GM23248 (cell line): ENCODE measurements around the gene MS4A10. TPM values are rescaled to one million over a fixed set of nuclear protein-coding genes. Genes with fewer than 3 reads are reported as not detected.
A peak's percentile ranks its signal among the peaks of the same experiment; 100 is the strongest.

Source experiments
- DNase-seq: peaks from one replicate; pipeline ENCODE4 v3.0.0-alpha.2; 2015
- H2AFZ ChIP-seq: fragments of 200-600 bp; sonication (generic); 2 replicates; pipeline ENCODE4 v1.6.1; 2016; ENCODE audit warnings: antibody characterized with exemption
- H3F3A ChIP-seq: fragments of 200-600 bp; sonication (generic); 2 replicates; pipeline ENCODE4 v1.6.1; 2016; ENCODE audit warnings: mild to moderate bottlenecking, antibody characterized with exemption, mixed run types; ENCODE audit not compliant: insufficient read depth
- H3K27ac ChIP-seq: fragments of 200-600 bp; sonication (generic); 2 replicates; pipeline ENCODE4 v1.5.1; 2016; ENCODE audit warnings: mild to moderate bottlenecking
- H3K27me3 ChIP-seq: fragments of 200-600 bp; sonication (generic); replicated peaks from 2 replicates; pipeline ENCODE4 v1.6.1; 2016; ENCODE audit warnings: mild to moderate bottlenecking; ENCODE audit not compliant: insufficient read depth
- H3K36me3 ChIP-seq: fragments of 200-600 bp; sonication (generic); 2 replicates; pipeline ENCODE4 v1.6.1; 2016; ENCODE audit warnings: low read depth, mild to moderate bottlenecking
- H3K4me1 ChIP-seq: fragments of 200-600 bp; sonication (generic); 2 replicates; pipeline ENCODE4 v1.6.1; 2016; ENCODE audit warnings: mild to moderate bottlenecking; ENCODE audit not compliant: insufficient read depth
- H3K4me2 ChIP-seq: fragments of 200-600 bp; sonication (generic); one replicate; pipeline ENCODE4 v1.6.1; 2016; ENCODE audit warnings: mild to moderate bottlenecking; ENCODE audit not compliant: unreplicated experiment
- H3K4me3 ChIP-seq: fragments of 200-600 bp; sonication (generic); 2 replicates; pipeline ENCODE4 v1.5.1; 2016; ENCODE audit warnings: mild to moderate bottlenecking
- H3K79me2 ChIP-seq: fragments of 200-600 bp; sonication (generic); 2 replicates; pipeline ENCODE4 v1.6.1; 2016; ENCODE audit warnings: mild to moderate bottlenecking; ENCODE audit not compliant: insufficient read depth
- H3K9ac ChIP-seq: fragments of 200-600 bp; sonication (generic); 2 replicates; pipeline ENCODE4 v1.6.1; 2016; ENCODE audit warnings: mild to moderate bottlenecking
- H3K9me2 ChIP-seq: fragments of 200-600 bp; sonication (generic); 2 replicates; pipeline ENCODE4 v1.6.1; 2016; ENCODE audit warnings: mixed run types, mild to moderate bottlenecking, moderate library complexity; ENCODE audit not compliant: insufficient read depth
- H3K9me3 ChIP-seq: fragments of 200-600 bp; sonication (generic); one replicate; pipeline ENCODE4 v1.6.1; 2017; ENCODE audit warnings: low read depth
- H4K20me1 ChIP-seq: fragments of 200-600 bp; sonication (generic); 2 replicates; pipeline ENCODE4 v1.6.0; 2016; ENCODE audit not compliant: insufficient read depth
- EZH2 ChIP-seq: fragments of 200-600 bp; sonication (generic); IDR thresholded peaks from 2 replicates; pipeline ENCODE4 v1.6.1; 2018; ENCODE audit warnings: antibody characterized with exemption, mild to moderate bottlenecking; ENCODE audit not compliant: insufficient read depth, poor library complexity, severe bottlenecking
- EZH2phosphoT487 ChIP-seq: fragments of 200-600 bp; sonication (generic); IDR thresholded peaks from 2 replicates; pipeline ENCODE4 v1.6.1; 2018; ENCODE audit warnings: antibody characterized with exemption, moderate library complexity, mild to moderate bottlenecking, low read depth; ENCODE audit not compliant: insufficient read depth
- WGBS, 2 experiments: methylation state at CpG; one replicate each; pipeline ENCODE4 v1.1.6; 2015 to 2017; ENCODE audit warnings: low lambda C conversion rate in 2 of 2, low coverage in 1 of 2; ENCODE audit errors: missing lambda C conversion rate in 2 of 2; 5-methylcytosine and 5-hydroxymethylcytosine counted together
- in situ Hi-C: fragments of 300-500 bp; cut with MboI; formaldehyde crosslinking; loops from 2 replicates; pipeline ENCODE4 v1.15.0; 2020
- polyA plus RNA-seq: library from polyadenylated mRNA; unstranded; fragments of >200 nt; fragmentation: Nextera tagmentation; extraction: Ambion mirVana; gene quantifications from 2 replicates; pipeline ENCODE4 v1.2.1, GENCODE V29; 2016
- total RNA-seq: library from RNA; depleted of rRNA; stranded (reverse); fragments of >200 nt; shearing (Covaris generic); gene quantifications from 2 replicates; pipeline ENCODE4 v1.2.3, GENCODE V29; 2014

Gene MS4A10
- total and polyA plus RNA-seq, 2 experiments from 2014 or later: not detected

- Histone ChIP-seq H4K20me1 (no peaks in the 10 kb centered on the region), H3K79me2 (no peaks in the 10 kb centered on the region), H3K4me2 (no peak overlapping the region), H3K9me2 (no peaks in the 10 kb centered on the region), H3K4me3 (no peak overlapping the region), H2AFZ (no peak overlapping the region), H3K27me3 (peaks cover 29% of the 10 kb centered on the region), H3K27ac (no peak overlapping the region), H3K9ac (no peak overlapping the region), H3K4me1 (no peaks in the 10 kb centered on the region), H3K36me3 (no peaks in the 10 kb centered on the region), H3F3A (no peaks in the 10 kb centered on the region), H3K9me3 (no peaks in the 10 kb centered on the region)
- 91 to 96% methylated on average over 3 of the region's 3 CpGs for WGBS, 2 experiments
- TF ChIP-seq EZH2phosphoT487 (no peak), EZH2 (no peak)
- DNase-seq: no peak
- in situ Hi-C loops: no loop called here
Measured at GRCh38 chr11:60798631-60799030, 13.5 kb downstream of the MS4A10 start.

GRCh38 chr11:60801194-60801593, 16.1 kb downstream of the MS4A10 start:
- Histone ChIP-seq H3K9me3 (no peaks in the 10 kb centered on the region), H2AFZ (no peak overlapping the region), H3K4me2 (no peak overlapping the region), H3K4me3 (no peak overlapping the region), H3K9ac (no peak overlapping the region), H3K4me1 (no peaks in the 10 kb centered on the region), H3K36me3 (no peaks in the 10 kb centered on the region), H3K9me2 (no peaks in the 10 kb centered on the region), H3F3A (no peaks in the 10 kb centered on the region), H3K27ac (no peak overlapping the region), H3K27me3 (peaks cover 21% of the 10 kb centered on the region; the same call in 1 of the 2 replicates), H4K20me1 (no peaks in the 10 kb centered on the region), H3K79me2 (no peaks in the 10 kb centered on the region)
- in situ Hi-C loops: no loop called here
- TF ChIP-seq EZH2: no peak
- no peak for TF ChIP-seq EZH2phosphoT487
- 69% methylated on average over 10 of the region's 10 CpGs for WGBS, 2 experiments
- no peak for DNase-seq

- Histone ChIP-seq H3K36me3 (no peaks in the 10 kb centered on the region), H3K79me2 (no peaks in the 10 kb centered on the region), H2AFZ (no peak overlapping the region), H3K27me3 (peaks cover 21% of the 10 kb centered on the region; the same call in 1 of the 2 replicates), H3K27ac (no peak overlapping the region), H3K4me2 (no peak overlapping the region), H3F3A (no peaks in the 10 kb centered on the region), H3K4me1 (no peaks in the 10 kb centered on the region), H3K9me3 (no peaks in the 10 kb centered on the region), H4K20me1 (no peaks in the 10 kb centered on the region), H3K9ac (no peak overlapping the region), H3K9me2 (no peaks in the 10 kb centered on the region), H3K4me3 (no peak overlapping the region)
- DNase-seq: peak; percentile 7
- WGBS, 2 experiments: 28 to 34% methylated on average over 7 of the region's 7 CpGs
- in situ Hi-C loops: no loop called here
- TF ChIP-seq EZH2 (no peak), EZH2phosphoT487 (no peak)
Measured at GRCh38 chr11:60803273-60803936, 18.3 kb downstream of the MS4A10 start.

- DNase-seq: no peak
- Histone ChIP-seq H3K79me2 (no peaks in the 10 kb centered on the region), H3K36me3 (no peaks in the 10 kb centered on the region), H3K4me1 (no peaks in the 10 kb centered on the region), H3K9ac (no peak overlapping the region), H3K27ac (no peak overlapping the region), H3K4me3 (no peak overlapping the region), H3K9me3 (no peaks in the 10 kb centered on the region), H2AFZ (no peak overlapping the region), H3K27me3 (no peaks in the 10 kb centered on the region), H3K9me2 (no peaks in the 10 kb centered on the region), H3F3A (no peaks in the 10 kb centered on the region), H4K20me1 (no peaks in the 10 kb centered on the region), H3K4me2 (no peak overlapping the region)
- in situ Hi-C loops: no loop called here
- TF ChIP-seq EZH2: no peak
- TF ChIP-seq EZH2phosphoT487: no peak
- WGBS, 2 experiments: 49 to 50% methylated on average over 3 of the region's 3 CpGs
Measured at GRCh38 chr11:60809249-60809648, 24.1 kb downstream of the MS4A10 start.

GRCh38 chr11:60809691-60810090, 24.6 kb downstream of the MS4A10 start:
- no peak overlapping the region for H3K27ac ChIP-seq
- no peaks in the 10 kb centered on the region for H3F3A ChIP-seq
- H3K79me2 ChIP-seq: no peaks in the 10 kb centered on the region
- WGBS, 2 experiments: 63 to 65% methylated on average over 11 of the region's 11 CpGs
- no peak overlapping the region for H3K4me3 ChIP-seq
- H4K20me1 ChIP-seq: no peaks in the 10 kb centered on the region
- H3K4me2 ChIP-seq: no peak overlapping the region
- no peak overlapping the region for H2AFZ ChIP-seq
- in situ Hi-C loops: no loop called here
- no peaks in the 10 kb centered on the region for H3K9me3 ChIP-seq
- TF ChIP-seq EZH2: no peak
- no peak for TF ChIP-seq EZH2phosphoT487
- DNase-seq: no peak
- H3K9ac ChIP-seq: no peak overlapping the region
- H3K27me3 ChIP-seq: no peaks in the 10 kb centered on the region
- H3K9me2 ChIP-seq: no peaks in the 10 kb centered on the region
- H3K36me3 ChIP-seq: no peaks in the 10 kb centered on the region
- no peaks in the 10 kb centered on the region for H3K4me1 ChIP-seq
